Hindlimb muscle (tissue), 1 donor: ENCODE measurements around the gene HOXB3. TPM values are rescaled to one million over a fixed set of nuclear protein-coding genes. Genes with fewer than 3 reads are reported as not detected.
"Not testable (repeated sequence)": the region's sequence is repeated elsewhere in the genome, so short reads cannot be mapped to it uniquely, and the experiment has no call there.

ENCODE experiments used
- DNase-seq: peaks from one replicate; pipeline ENCODE4 v3.0.0-alpha.2; 2013
- polyA plus RNA-seq: library from polyadenylated mRNA; unstranded; fragments of 120-200 nt; gene quantifications from one replicate; pipeline ENCODE4 v1.2.1, GENCODE V29; 2013; ENCODE audit not compliant: insufficient read length

HOXB3 gene
- polyA plus RNA-seq, 1 donor = 9.1 TPM

DNA sequence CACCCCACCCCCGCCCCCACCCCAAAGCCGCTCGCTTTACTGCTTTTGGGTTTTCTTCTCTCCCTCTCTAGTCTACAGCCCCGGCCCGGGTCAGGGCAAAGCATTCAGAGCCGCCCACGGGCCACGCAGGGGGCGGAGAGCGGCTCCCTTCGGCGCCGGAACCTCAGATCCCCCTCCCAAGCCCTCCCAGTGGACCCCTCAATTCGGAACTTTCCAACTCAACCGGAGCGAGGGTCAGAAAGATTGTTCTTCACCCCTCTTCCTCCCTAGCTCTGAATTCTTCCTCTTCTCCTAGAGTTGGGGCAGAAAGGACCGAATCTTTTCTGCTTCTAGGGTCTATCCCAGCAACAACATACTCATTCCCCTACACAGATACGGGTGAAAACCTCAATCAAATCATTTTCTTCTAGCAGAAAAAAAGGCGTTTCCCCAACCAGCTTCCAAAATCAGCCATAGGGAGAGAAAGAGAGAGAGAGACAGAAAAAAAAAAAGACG lies 46.1 kb downstream of the HOXB3 start:
- DNase-seq = no peak

DNA sequence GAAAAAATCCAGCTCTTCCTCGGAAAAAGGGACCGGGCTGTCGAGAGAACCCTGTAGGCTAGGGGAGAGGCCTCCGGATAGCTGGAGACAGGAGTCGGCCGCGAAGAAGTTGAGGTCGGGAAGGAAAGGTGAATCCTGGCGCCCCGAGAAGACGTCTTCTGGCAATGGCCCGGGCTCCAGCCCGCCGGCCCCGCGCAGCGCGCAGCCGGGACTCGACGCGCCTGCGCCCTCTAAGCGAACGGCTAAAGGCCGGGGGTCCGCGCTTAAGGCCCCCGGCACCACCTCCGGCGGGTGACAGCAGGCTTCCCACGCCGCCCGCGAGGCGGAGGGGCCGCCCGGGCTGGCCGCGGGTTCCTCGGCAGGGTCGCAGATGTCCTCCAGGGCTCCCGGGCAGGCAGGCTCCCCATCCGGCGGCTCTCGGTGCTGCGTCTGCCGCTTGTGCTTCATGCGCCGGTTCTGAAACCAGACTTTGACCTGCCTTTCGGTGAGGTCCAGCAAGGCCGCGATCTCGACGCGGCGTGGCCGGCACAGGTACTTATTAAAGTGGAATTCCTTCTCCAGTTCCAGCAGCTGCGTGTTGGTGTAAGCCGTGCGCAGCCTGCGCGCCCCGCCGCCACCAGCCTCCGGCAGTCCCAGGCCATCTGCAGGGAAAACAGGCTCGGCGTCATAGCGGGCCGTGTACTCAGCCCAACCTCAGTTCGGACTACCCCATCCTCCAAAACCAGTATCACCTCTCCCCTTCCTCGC lies 46.8 kb downstream of the HOXB3 start:
- DNase-seq = no peak

DNA sequence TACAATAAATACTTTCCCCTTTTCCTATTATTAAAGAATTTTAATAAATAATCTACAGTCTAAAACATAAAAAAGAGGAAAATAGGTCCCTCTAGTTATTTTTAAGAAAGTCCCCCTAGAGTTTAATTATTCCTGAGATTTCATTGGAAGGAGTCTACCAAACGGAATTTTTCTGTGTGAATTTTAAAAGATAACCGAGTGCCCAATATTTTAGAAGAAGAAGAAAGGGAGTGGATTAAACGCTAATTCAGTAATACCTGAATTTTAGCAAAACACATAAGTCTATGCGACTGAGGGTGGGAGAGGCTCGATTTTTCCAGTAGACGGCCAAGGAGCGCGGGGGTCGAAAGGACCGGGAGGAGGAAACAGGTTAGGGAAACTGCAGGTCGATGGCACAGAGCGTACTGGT lies 47.3 kb downstream of the HOXB3 start:
- no peak for DNase-seq

DNA sequence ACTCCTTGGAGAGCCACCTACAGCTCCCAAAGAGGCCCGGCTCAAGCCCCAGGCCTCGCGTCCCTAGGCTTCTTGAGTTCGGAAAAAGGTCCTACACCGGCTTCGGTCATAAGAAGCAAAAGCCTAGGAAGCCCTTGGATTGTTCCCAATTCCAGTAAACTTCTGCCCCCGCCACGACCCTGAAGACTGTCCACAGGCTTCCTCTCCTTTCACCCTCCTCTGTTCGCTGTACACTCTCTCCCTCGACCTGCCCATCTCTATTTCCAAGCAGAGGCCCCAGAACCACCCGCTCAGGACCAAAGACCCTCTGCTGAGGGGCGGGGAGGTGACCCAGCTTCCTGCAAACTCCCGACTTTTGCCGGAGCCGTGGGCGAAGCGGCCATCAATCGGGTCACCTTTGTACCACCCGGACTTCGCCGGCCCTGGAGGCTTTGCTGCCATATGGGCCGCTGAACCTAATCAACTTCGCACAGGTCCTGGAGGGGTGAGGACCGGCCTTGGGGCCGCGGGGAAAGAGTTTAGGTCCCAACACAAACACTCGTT lies 47.9 kb downstream of the HOXB3 start:
- no peak for DNase-seq

DNA sequence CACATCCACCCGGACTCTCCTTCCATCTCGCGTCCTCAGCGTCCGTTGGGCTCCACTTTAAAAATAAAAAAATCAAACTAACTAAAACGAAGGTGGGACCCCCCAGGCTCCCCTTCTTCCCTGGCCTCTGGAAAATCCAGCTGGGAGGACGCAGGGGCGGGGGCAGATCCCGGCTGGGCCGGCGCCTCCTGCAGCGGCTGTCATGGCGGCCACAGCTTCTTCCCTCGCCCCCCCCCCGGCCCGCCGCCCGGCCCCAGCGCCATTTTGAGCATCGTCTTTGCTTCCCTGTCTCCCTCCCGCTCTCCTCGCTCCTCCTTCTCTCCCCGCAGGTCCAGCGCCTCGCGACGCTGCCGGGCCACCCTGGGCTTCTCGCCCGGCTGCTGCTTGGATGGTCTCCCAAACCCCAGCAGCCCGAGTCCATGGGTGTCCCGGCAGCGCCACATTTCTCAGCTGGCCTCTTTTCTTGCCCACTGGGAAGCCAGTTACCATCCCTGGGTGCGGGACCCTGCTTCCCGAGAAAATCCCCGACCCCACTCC lies 48.4 kb downstream of the HOXB3 start:
- DNase-seq = peak; percentile 72

DNA sequence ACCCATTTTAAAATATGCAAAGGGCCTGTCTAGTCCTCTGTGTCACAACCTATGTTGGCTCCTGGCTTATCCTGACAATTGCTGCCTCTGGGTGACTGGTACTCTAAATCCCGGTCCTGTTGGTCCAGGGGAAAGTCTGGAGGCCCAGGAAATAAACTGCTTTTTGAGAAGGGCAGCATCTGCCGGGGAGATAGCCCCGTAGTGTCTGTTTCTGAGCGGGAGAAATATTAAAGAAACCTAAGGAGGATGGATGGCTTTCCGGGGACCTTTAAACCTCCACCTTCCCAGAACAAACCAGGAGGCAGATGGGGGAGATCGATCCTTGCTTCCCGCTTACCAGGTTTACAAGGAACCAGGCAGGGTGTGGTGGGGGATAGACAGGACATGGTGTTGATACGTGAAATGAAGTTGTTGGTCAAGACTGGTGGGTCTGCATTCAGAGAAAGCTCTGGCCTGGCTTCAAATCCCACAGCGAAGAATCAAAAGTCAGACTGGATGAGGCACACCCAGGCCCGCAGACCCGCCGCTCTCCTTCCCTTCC lies 48.9 kb downstream of the HOXB3 start:
- no peak for DNase-seq

DNA sequence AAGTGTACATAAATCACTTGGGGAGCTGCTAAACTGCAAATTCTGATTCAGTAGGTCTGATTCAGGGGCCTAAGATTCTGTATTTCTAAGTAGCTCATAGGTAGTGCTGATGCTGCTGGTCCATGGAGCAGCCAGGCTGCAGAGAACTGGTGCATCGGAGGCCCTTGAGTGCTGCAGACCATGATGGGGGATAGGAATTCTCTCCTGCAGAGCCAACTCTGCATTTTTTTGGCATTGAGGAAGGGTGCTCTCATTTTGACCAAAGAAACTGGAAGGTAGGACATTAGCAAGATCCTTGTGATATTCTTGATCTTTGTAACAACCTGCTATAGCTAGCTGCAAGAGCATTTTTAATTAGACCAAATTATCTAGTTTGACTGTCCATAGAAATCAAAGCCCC lies 49.8 kb downstream of the HOXB3 start:
- DNase-seq = no peak

DNA sequence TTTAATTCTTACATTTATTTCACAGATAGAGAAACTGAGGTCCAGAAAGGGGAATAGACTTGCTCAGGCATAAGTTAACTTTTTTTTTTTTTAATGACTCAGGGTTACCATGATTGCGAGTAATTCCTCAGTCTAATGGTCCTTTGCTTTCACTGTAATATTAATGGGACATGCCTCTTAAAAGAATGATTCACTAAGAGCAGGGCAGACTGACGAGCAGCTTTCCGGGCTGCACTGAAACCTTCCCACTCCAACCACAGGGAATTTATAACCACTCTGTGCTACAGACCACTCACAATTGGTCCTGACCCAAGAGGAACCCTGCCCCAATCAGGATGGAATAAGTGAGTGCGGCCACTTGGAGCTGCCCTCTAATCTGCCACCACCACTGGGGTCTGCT lies 50.9 kb downstream of the HOXB3 start:
- DNase-seq = no peak

DNA sequence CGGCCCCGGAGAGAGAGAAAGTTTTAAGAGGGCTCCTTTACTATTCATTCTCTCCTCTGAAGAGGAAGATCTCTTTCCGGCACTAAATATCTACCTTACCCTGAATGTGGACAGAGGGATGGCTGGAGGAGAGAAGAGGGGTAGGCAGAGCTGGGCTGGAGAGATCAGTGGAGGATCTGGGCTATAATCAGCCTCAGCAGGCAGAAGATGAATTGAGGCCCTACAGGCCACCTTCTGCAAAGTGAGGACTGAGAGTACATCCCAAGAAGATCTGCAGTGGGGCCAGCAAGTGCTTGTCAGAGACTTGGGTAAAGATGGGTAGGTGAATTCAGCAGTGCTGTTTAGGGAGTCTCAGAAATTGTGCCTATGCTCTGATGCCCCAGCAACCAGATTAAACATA lies 52.7 kb downstream of the HOXB3 start:
- no peak for DNase-seq

DNA sequence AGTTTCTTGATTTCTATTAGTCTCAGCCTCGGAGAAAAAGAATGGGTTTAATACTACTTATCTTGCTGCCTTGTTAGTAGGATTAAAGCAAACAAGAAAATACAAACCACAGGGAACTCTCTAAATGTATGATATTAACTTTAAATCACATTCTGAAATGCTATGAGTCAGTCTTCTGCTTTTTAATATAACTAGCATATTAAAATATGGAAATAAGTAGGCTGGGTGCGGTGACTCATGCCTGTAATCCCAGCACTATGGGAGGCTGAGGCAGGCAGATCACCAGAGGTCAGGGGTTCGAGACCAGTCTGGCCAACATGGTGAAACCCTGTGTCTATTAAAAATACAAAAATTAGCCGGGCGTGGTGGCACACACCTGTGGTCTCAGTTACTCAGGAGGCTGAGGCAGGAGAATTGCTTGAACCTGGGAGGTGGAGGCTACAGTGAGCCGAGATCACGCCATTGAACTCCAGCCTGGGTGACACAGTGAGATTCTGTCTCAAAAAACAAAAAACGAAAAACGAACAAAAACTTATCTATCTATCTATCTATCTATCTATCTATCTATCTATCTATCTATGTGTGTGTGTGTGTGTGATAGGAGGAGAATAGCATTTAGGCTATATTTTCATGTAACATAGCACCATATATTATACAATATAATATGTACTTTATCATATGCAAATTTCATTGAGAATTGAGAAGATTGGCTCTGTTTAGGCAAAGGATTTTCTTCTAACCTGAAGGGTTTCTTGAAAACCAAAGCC lies 54.1 kb downstream of the HOXB3 start:
- DNase-seq = not testable (repeated sequence)

DNA sequence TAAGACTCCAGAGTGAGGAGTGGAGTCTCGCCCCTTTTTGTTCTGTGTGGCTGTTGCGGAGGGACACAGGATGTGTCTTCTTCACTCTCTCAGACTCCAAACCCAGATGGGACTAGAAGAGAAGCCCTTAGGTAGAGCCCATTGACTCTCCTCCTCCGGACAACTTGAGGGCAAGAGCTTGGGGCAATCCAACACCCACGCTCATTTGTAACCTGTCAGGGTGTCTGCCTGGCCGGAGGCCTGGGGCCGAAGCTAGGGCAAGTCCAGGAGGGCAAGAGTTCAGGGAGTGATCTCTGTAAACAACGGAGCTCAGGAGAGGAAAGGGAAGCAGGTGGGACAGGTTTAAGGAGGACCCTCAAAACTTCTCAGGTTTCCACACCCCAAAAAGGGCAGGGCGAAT lies 57.8 kb downstream of the HOXB3 start:
- no peak for DNase-seq

DNA sequence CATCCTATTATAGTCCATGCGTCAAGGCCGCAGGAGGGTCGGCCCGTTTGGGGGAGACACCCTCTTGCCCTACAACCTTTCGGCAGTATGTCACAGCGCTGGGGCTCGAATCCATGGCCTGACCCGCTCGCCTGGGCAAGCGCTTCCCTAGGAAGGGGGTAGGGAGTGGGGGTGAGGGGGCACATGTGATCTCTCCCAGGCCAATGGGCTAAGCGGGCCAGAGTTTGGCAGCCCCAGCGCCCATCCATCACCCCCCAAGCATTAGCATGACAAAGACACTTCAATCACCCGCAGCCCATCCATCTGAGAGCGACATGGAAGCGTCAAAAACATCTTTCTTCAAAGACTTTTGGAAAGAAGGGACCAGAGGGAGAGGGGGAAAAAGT lies 59.2 kb downstream of the HOXB3 start, which contains the start of gene HOXB1:
TSS of gene HOXB1 (minus strand) at position 125 of the 386 bp plus-strand sequence. CDS start at position 18, 107 bp downstream.
- no peak for DNase-seq

DNA sequence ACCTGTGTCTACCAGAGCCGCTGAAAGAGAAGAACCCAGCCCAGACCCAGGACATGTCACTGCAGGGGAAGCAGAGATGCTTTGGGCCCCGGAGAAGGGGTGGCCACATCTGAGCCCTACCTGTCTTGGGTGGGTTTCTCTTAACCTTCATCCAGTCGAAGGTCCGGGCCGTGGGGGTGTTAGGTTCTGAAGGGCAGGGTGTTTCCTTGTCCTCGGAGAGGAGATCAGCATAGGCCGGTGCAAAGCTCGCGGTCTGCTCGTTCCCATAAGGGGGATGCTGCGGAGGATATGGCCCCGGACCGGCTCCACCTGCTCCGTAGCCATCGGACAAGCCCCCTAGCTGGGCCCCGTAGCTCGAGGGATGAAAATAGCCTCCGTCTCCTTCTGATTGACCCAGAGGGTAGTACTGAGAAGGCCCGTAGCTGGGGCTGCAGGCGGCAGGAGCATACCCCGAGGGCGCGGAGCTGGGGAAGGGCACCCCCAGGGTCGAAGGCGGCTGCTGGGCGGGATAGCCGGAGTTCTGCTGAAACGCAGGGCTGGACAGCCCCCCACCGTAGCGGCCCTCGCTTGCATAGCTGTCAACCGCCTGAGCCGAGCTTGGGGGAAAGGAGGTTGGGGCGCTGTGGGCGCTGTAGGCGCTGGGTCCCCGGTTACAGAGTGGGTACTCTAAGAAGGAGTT lies 59.7 kb downstream of the HOXB3 start:
- DNase-seq = no peak

DNA sequence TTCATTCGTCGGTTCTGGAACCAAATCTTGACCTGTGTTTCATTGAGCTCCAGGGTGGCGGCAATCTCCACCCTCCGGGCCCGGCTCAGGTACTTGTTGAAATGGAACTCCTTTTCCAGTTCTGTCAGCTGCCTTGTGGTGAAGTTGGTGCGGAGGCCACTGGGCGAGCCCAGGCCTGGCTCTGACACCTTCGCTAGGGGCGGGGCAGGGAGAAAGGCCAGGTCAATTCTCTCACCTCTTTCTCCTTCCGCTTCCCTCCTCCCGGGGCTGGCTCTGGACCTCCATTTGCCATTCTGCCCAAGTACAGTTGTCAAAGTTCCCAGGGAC lies 60.4 kb downstream of the HOXB3 start:
- DNase-seq = no peak

DNA sequence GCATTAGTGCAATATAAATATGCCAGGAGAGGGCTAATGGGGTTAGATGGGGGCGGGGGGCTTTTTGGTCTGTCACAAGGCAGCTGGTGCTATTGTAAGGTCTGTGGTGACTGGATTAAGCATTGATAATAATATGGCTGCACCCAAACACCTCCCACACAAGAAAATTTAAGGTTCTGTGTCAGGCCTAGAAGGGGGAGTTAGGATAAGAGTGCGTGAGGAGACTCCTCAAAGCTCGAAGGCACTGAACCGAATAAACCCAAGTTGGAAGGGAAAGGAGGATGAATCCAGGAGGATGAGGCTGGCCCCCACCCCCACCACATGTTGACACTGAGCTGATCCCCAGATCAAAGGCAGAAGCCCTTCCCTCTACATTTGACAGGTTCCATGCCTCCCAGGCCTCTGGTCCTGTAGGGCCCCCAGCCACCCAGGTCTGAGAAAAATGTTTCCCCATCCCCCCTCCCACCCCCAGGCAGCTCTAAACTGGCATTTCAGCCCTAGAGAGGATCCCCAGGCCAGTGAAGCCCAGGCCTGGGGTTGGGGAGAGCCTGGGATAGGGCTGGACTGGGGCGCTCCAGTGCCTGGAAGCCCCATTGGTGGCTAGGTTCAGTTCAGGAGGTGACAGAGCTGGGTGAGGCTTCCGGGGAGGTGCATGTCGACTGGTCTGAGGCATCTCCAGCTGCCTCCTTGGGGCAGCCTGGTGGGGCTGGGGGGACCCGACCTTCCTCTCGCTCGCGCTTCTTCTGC lies 60.9 kb downstream of the HOXB3 start:
- no peak for DNase-seq

DNA sequence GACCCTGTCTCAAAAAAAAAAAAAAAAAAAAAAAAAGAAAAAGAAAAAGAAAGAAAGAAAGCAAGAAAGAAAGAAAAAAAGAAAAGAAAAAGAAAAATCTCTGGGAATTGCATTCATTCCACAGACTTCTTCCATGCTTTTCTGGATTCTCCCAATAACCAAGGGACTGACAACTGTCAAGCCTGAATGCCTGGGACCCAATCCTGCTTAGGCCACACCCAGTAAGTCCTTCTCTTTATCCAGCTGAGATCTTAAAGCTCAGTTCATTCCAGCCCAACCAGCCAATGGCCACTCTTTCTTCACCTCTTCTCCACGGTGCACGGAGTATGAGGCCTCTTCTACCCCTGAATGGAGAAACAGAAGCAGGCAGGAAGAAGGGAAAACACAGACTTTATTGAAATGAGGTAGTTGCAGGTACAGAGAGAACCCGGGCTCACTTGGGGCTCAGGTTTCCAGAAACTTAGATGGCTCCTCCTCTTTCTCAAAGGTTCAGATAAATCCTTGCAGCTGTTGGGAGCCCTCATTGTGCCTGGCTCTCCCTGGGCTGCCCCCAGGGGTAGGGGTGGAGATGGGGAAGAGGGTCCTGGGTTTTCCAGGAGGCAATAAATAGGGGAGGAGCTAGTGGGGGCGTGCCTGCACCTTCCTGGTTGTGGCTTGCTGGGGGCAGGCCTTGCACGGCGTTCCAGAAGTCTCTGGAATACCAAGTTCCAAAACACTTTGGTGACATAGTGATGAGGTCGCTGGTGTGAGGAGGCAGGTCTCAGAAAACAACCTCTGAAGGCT lies 61.7 kb downstream of the HOXB3 start:
- no peak for DNase-seq

DNA sequence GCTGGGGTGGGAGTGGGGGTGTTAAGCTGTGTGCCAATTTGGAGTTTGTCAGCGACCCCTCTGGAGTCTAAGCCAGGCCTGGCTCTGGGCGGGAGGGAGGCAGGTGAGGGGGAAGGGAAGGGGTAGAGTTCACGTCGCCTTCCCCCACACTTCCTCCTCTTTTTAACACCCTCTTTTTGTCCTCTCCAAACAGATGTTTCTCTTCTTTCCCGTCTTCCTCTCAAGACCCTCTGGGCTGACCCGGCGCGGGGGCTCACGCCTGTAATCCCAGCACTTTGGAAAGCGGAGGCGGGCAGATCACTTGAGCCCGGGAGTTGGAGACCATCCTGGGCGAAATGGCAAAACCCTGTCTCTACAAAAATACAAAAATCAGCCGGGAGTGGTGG lies 62.5 kb downstream of the HOXB3 start:
- DNase-seq = no peak

DNA sequence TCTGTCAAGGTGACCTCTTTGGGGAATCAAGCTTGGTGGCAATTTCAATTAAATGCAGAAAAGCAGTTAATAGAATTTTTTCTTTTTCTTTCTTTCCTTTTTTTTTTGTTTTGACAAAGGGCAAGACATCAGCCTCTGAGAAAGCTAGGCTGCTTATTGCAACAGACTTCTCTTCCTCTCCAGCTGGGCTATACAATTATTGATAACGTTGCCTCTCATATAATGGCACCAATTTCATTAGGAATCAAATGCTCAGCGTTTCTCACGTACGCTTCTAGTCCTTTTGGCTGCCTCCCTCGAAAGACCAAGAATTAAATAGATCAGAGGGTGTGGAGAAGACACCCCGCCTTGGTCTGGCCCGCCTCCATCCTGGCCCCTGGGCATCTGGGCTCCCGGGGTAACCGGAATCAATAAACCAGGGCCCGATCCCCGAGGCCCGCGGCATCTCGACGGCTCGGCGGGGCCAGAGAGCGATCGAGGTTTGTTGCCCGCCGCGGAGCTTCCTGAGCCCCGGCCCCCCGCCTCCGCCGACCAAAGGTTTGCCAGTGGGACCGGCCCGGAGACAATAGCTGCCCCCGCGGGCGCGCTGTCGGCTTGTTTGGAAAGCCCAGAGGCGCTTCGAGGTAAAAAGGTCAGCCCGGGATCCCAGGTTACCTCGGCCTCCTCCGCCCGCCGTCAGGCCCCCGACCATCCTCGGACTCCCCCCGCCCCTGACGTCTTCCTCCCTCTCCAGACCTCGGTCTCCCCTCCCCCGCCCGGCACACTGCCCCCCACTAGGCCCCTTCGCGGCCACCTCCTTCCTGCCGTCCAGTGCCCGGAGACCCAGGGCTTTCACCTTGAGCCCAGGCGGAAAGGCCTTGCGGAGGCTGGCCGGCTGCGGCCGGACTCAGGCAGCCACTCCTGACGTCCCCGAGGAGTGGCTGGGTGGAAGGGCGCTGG lies 63.2 kb downstream of the HOXB3 start:
- no peak for DNase-seq

DNA sequence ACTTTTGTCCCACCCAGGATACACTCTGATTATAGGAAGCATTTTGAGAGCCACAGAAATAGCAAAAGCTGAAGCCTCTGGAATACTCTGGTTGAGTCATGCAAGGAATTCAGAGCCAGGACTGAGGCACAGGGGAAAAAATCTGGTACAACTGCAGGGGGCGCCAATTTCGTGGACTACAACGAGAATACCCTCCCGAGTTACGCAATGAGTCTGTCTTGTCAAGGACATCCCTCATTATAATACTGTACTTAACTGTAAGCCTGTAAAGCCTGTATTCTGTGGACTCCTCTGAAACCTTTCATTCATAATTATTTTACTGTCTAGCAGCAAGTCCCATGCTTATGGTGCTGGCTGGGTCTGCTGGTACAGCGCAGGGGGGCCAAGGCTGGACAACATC lies 67.0 kb downstream of the HOXB3 start:
- DNase-seq = no peak
